Keratinocyte (primary cell): ENCODE data around the gene LHX4. TPM values are rescaled to one million over a fixed set of nuclear protein-coding genes. Genes with fewer than 3 reads are reported as not detected.

Experiments used
- DNase-seq: peaks from one replicate; pipeline ENCODE4 v3.0.0-alpha.2; 2011; ENCODE audit warnings: low read depth, missing footprints, low spot score
- FAIRE-seq: peaks from 2 replicates; lab custom pipeline; 2011; peaks lifted over from hg19 to GRCh38; lab: Jason Lieb, UNC
- H2AFZ ChIP-seq: 2 replicates; pipeline ENCODE4 v1.6.0; 2012; ENCODE audit warnings: low read length, control low read depth, inconsistent platforms; ENCODE audit not compliant: control insufficient read depth
- H3K27ac ChIP-seq: 2 replicates; pipeline ENCODE4 v1.5.1; 2011; ENCODE audit warnings: low read length; ENCODE audit not compliant: control insufficient read depth, insufficient read depth
- H3K27me3 ChIP-seq: 3 replicates; pipeline ENCODE4 v1.6.0; 2011; ENCODE audit warnings: low read length; ENCODE audit not compliant: control insufficient read depth, insufficient read depth; ENCODE audit errors: extremely low read depth
- H3K36me3 ChIP-seq, 2 experiments: 2 replicates in 1 of 2; 3 replicates in 1 of 2; pipeline ENCODE4 v1.5.1; 2011; ENCODE audit warnings: low read length in 2 of 2, mild to moderate bottlenecking in 1 of 2; ENCODE audit not compliant: control insufficient read depth in 2 of 2, insufficient read depth in 2 of 2; ENCODE audit errors: extremely low read depth in 1 of 2
- H3K4me1 ChIP-seq: 3 replicates; pipeline ENCODE4 v1.5.1; 2011; ENCODE audit warnings: low read length; ENCODE audit not compliant: control insufficient read depth, insufficient read depth; ENCODE audit errors: extremely low read depth
- H3K4me2 ChIP-seq: 3 replicates; pipeline ENCODE4 v1.6.0; 2011; ENCODE audit warnings: low read depth, low read length; ENCODE audit not compliant: control insufficient read depth, insufficient read depth; ENCODE audit errors: extremely low read depth
- H3K4me3 ChIP-seq, 3 experiments: fragments of 200-600 bp in 1 of 3; sonication (generic) in 1 of 3; 2 replicates in 2 of 3; 3 replicates in 1 of 3; pipeline ENCODE4 v1.5.1; 2011 to 2016; ENCODE audit warnings: low read length in 3 of 3, mild to moderate bottlenecking in 3 of 3, control low read depth in 2 of 3, inconsistent platforms in 1 of 3, low read depth in 1 of 3, mixed read lengths in 1 of 3, mixed run types in 1 of 3, moderate library complexity in 1 of 3; ENCODE audit not compliant: control insufficient read depth in 2 of 3, insufficient read depth in 2 of 3; ENCODE audit errors: extremely low read depth in 1 of 3
- H3K79me2 ChIP-seq: 2 replicates; pipeline ENCODE4 v1.6.0; 2012; ENCODE audit warnings: low read length; ENCODE audit not compliant: control insufficient read depth, insufficient read depth
- H3K9ac ChIP-seq: 3 replicates; pipeline ENCODE4 v1.6.0; 2011; ENCODE audit warnings: low read length; ENCODE audit not compliant: control insufficient read depth, insufficient read depth; ENCODE audit errors: extremely low read depth
- H3K9me1 ChIP-seq: 3 replicates; pipeline ENCODE4 v1.6.0; 2011; ENCODE audit warnings: low read length; ENCODE audit not compliant: control insufficient read depth, insufficient read depth; ENCODE audit errors: extremely low read depth
- H3K9me3 ChIP-seq: 2 replicates; pipeline ENCODE4 v1.5.1; 2012; ENCODE audit warnings: low read depth, low read length; ENCODE audit not compliant: control insufficient read depth
- H4K20me1 ChIP-seq: 3 replicates; pipeline ENCODE4 v1.6.0; 2011; ENCODE audit warnings: low read length; ENCODE audit not compliant: control insufficient read depth, insufficient read depth; ENCODE audit errors: extremely low read depth
- EZH2 ChIP-seq: IDR thresholded peaks from one replicate; pipeline ENCODE4 v1.6.1; 2012; ENCODE audit warnings: inconsistent platforms, mild to moderate bottlenecking, low read length, moderate library complexity
- dilution Hi-C: fragments of 300-500 bp; cut with MboI; formaldehyde crosslinking; loops from one replicate; pipeline ENCODE4 v1.7.0; 2020; ENCODE audit warnings: low sequenced_read_pairs; ENCODE audit not compliant: extremely low pct_ligation_motif_present
- polyA plus RNA-seq, 5 experiments: library from polyadenylated mRNA; depleted of rRNA in 3 of 5; stranded (reverse) in 3 of 5; stranded (forward) in 1 of 5; unstranded in 1 of 5; fragments of >200 nt; gene quantifications; 1 replicate in 1 of 5; 2 replicates in 3 of 5; 3 replicates in 1 of 5; pipeline versions ENCODE4 v1.2.1 to v1.2.3, GENCODE V29; 2011 to 2012; ENCODE audit warnings: missing spikeins in 2 of 5, low read depth in 1 of 5, low replicate concordance in 1 of 5
- TF ChIP-seq, protein P1 (sequence below), 3 experiments: IDR thresholded peaks in 1 of 3; conservative IDR thresholded peaks in 1 of 3; optimal IDR thresholded peaks in 1 of 3; 2 replicates in 2 of 3; 3 replicates in 1 of 3; pipeline versions ENCODE3 to v1.5.1; 2011; ENCODE audit warnings: low read length in 3 of 3, mild to moderate bottlenecking in 3 of 3, moderate library complexity in 2 of 3, control low read depth in 1 of 3, inconsistent platforms in 1 of 3; ENCODE audit not compliant: insufficient read depth in 2 of 3; ENCODE audit errors: extremely low read depth in 1 of 3

The LHX4 gene
- polyA plus RNA-seq, 1 donor (not counting 4 experiments of a cell fraction or from before 2014, with no cell fraction given): not detected

DNA sequence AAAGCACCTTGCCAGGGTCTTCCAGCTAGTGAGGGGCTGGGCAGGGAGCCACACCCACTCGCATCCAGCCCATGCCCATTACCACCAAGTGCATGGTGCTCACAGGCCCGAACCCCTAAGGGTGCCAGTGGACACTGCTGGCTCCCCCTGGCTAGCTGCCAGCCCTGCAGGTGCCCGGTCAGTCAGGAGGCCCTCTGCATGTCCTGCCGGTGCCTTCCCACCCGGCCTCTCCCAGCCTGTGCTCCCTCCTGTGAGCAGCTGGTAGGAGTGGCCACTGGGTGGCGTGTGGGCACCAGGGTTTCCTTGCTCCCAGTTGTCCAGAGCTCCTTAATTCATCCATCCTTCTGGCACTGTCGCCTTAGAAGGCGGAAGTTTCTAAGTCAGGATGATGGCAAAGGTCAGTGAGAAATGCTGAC is 42.0 kb upstream of the LHX4 start:
- Histone ChIP-seq H3K4me1 (no peaks in the 10 kb centered on the region), H4K20me1 (no peaks in the 10 kb centered on the region), H3K36me3 (peaks cover 41 to 51% of the 10 kb centered on the region in 2 experiments), H3K27me3 (no peaks in the 10 kb centered on the region), H3K79me2 (no peaks in the 10 kb centered on the region), H3K9me3 (no peaks in the 10 kb centered on the region), H3K27ac (no peak overlapping the region), H3K9me1 (no peaks in the 10 kb centered on the region), H3K9ac (no peak overlapping the region), H2AFZ (no peak overlapping the region), H3K4me2 (no peak overlapping the region), H3K4me3 (no peak overlapping the region)
- TF ChIP-seq EZH2: no peak
- TF ChIP-seq, protein P1, sequence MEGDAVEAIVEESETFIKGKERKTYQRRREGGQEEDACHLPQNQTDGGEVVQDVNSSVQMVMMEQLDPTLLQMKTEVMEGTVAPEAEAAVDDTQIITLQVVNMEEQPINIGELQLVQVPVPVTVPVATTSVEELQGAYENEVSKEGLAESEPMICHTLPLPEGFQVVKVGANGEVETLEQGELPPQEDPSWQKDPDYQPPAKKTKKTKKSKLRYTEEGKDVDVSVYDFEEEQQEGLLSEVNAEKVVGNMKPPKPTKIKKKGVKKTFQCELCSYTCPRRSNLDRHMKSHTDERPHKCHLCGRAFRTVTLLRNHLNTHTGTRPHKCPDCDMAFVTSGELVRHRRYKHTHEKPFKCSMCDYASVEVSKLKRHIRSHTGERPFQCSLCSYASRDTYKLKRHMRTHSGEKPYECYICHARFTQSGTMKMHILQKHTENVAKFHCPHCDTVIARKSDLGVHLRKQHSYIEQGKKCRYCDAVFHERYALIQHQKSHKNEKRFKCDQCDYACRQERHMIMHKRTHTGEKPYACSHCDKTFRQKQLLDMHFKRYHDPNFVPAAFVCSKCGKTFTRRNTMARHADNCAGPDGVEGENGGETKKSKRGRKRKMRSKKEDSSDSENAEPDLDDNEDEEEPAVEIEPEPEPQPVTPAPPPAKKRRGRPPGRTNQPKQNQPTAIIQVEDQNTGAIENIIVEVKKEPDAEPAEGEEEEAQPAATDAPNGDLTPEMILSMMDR (optimal IDR thresholded peaks at IDR 0.05 in 1 of 3, IDR thresholded peaks at IDR 0.05 in 1 of 3, conservative IDR thresholded peaks at IDR 0.05 in 1 of 3; ENCODE audit: extremely low read depth in 1 of 3, insufficient read depth in 2 of 3, low read length in 3 of 3): peak; percentile 62 to 87 (median 74)
- DNase-seq (no peak), FAIRE-seq (no peak)
- dilution Hi-C loops: no loop called here

DNA sequence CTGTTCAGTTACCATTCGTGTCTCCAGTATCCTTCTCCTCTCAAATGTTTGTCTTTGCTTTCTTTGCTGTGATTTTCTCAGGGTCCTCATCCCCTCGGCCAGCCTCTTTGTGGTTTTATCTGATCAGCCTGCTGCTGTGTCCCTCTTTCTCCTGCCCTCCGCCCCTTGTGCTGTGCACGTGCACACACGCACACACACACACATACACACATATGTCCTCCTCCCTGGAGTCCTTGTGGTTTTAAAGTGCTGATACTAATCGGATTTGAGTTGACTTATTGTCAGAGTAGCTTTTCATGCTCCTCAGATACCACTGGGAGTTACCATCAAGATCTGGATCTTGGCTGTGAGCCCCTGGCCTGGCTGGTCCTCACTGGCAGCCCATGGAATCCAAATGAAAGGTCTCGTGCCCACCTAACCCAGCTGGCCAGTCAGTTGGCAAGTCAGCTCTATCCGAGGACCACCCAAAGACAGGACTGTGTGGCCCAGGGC is 41.3 kb upstream of the LHX4 start:
- no peaks in the 10 kb centered on the region for H4K20me1 ChIP-seq
- peaks cover 39 to 47% of the 10 kb centered on the region in 2 experiments for H3K36me3 ChIP-seq
- TF ChIP-seq EZH2: no peak
- TF ChIP-seq, protein P1 (optimal IDR thresholded peaks at IDR 0.05 in 1 of 3, IDR thresholded peaks at IDR 0.05 in 1 of 3, conservative IDR thresholded peaks at IDR 0.05 in 1 of 3; ENCODE audit: extremely low read depth in 1 of 3, insufficient read depth in 2 of 3, low read length in 3 of 3): no peak

More for the DNA sequence above, 41.3 kb upstream of the LHX4 start:
- Histone ChIP-seq H3K4me3 (no peak overlapping the region), H3K4me1 (no peaks in the 10 kb centered on the region), H3K27me3 (no peaks in the 10 kb centered on the region), H2AFZ (no peak overlapping the region), H3K9ac (no peak overlapping the region), H3K79me2 (no peaks in the 10 kb centered on the region), H3K4me2 (no peak overlapping the region), H3K27ac (no peak overlapping the region), H3K9me1 (no peaks in the 10 kb centered on the region), H3K9me3 (no peaks in the 10 kb centered on the region)
- FAIRE-seq (no peak), DNase-seq (no peak)
- dilution Hi-C loops: no loop called here
